BE2C (cell line): ENCODE measurements around the gene SH3RF3.

ENCODE experiments used
- DNase-seq: peaks from one replicate; pipeline ENCODE4 v3.0.0-alpha.2; 2020
- H3K27me3 ChIP-seq: fragments of 250-450 bp; sonication (Bioruptor Pico); 2 replicates; pipeline ENCODE4 v1.5.1; 2020; ENCODE audit warnings: mild to moderate bottlenecking
- H3K36me3 ChIP-seq: fragments of 250-450 bp; sonication (Bioruptor Pico); 2 replicates; pipeline ENCODE4 v1.5.1; 2020; ENCODE audit warnings: mild to moderate bottlenecking
- H3K4me1 ChIP-seq: fragments of 250-450 bp; sonication (Bioruptor Pico); 2 replicates; pipeline ENCODE4 v1.5.1; 2020
- H3K4me3 ChIP-seq: 2 replicates; pipeline ENCODE4 v1.5.1; 2011; ENCODE audit warnings: low read depth, low read length
- H3K9me3 ChIP-seq: fragments of 250-450 bp; sonication (Bioruptor Pico); 2 replicates; pipeline ENCODE4 v1.5.1; 2020
- TF ChIP-seq, protein P1 (sequence below): IDR thresholded peaks from 2 replicates; pipeline ENCODE4 v1.5.1; 2012; ENCODE audit warnings: mild to moderate bottlenecking, low read depth, low read length

Gene SH3RF3

GRCh38 chr2:109372614-109373013 lies 243.6 kb downstream of the SH3RF3 start:
- TF ChIP-seq, protein P1, sequence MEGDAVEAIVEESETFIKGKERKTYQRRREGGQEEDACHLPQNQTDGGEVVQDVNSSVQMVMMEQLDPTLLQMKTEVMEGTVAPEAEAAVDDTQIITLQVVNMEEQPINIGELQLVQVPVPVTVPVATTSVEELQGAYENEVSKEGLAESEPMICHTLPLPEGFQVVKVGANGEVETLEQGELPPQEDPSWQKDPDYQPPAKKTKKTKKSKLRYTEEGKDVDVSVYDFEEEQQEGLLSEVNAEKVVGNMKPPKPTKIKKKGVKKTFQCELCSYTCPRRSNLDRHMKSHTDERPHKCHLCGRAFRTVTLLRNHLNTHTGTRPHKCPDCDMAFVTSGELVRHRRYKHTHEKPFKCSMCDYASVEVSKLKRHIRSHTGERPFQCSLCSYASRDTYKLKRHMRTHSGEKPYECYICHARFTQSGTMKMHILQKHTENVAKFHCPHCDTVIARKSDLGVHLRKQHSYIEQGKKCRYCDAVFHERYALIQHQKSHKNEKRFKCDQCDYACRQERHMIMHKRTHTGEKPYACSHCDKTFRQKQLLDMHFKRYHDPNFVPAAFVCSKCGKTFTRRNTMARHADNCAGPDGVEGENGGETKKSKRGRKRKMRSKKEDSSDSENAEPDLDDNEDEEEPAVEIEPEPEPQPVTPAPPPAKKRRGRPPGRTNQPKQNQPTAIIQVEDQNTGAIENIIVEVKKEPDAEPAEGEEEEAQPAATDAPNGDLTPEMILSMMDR: no peak
- Histone ChIP-seq H3K4me1 (no peaks in the 10 kb centered on the region), H3K4me3 (no peak overlapping the region), H3K9me3 (no peaks in the 10 kb centered on the region), H3K27me3 (no peaks in the 10 kb centered on the region), H3K36me3 (no peaks in the 10 kb centered on the region)
- DNase-seq: no peak

DNA sequence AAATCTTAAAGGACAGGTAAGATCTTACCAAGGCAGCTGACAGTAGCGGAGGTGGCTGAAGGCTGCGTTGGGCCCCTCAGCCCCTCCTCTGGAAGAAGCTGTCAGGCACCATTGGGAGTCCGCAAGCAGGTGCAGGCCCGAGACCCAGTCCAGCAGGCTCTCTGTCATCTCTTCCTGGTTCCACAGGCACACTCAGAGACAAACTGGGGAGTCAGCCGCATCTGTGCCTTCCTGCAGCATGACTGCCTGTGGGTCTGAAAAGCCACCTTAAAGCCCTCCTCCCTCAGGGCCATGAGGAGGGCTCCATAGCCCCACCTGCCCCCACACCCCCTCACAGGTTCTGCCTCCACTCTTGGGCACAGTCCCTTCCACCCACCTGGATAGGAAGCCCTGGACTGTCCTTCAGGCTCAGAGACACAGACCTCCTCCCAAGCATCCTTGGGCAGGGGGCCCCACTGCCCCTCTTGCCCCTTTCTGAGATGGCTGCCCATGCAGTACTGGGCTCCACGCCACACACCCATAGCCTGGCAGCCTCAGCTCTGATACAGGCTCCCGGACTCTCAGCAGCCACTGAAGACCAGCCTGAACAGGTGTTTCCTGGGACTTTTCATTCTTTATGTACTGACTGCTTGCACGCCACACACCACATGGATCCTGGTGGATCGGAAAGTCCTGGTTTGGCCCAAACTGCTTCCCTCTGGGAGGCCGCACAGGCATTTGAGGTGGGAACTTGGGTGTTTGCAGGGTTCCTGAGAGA lies 245.0 kb downstream of the SH3RF3 start:
- no peak overlapping the region for H3K4me3 ChIP-seq
- H3K4me1 ChIP-seq: no peaks in the 10 kb centered on the region
- no peak for DNase-seq
- H3K36me3 ChIP-seq: no peaks in the 10 kb centered on the region
- no peaks in the 10 kb centered on the region for H3K9me3 ChIP-seq
- TF ChIP-seq, protein P1: no peak
- H3K27me3 ChIP-seq: no peaks in the 10 kb centered on the region

DNA sequence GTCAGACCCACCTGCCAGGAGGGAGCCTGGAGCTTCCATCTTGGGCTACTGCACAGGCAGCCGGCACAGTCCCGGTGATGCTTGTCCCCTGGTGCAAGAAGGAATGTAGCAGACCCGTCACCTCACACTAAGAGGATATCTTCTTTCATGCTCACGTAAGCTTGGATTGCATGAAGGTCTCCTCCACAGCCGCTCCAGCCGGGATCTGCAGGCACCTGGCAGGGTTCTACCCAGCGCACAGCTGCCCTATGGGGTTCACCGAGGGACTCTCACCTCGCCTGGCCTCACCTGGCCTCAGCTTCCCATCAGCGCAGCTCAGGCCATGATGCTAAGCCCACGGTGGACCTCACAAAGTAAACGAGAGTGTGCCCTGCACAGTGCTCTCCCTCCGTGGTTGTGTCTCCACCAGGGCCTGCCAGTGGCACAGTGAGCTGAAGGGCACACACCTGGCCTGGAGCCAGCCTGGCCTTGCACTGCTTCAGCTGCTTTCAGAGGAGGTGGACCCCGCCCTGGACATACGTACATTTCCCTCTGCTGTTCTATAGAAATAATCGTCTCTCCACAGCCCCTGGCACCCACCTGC lies 245.6 kb downstream of the SH3RF3 start:
- Histone ChIP-seq H3K27me3 (no peaks in the 10 kb centered on the region), H3K9me3 (no peaks in the 10 kb centered on the region), H3K4me3 (no peak overlapping the region), H3K36me3 (no peaks in the 10 kb centered on the region), H3K4me1 (no peaks in the 10 kb centered on the region)
- no peak for DNase-seq
- TF ChIP-seq, protein P1: no peak

DNA sequence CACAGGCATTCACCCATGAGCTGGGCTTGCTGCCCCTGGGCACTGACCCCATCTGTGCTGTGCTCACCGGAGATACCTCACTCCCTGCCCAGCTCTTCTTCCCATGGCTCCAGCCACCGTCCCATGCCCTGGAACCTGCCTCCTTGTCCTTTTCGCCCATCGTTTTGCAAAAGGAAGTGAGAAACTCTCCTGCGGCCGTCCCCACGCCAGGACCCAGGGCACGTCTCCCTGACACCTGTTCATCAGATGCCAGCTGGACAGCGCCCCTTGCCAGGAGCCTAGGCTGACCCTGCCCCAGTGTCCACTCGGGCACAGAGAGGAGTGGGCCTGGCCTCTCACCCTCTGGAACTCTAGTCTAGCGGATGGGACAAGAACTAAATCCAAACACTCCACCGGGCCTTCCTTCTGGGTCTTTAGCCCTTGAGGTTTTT lies 246.1 kb downstream of the SH3RF3 start:
- no peaks in the 10 kb centered on the region for H3K9me3 ChIP-seq
- no peaks in the 10 kb centered on the region for H3K4me1 ChIP-seq
- TF ChIP-seq, protein P1: no peak
- H3K27me3 ChIP-seq: no peaks in the 10 kb centered on the region
- H3K4me3 ChIP-seq: no peak overlapping the region
- no peaks in the 10 kb centered on the region for H3K36me3 ChIP-seq
- no peak for DNase-seq

GRCh38 chr2:109375656-109376055 lies 246.7 kb downstream of the SH3RF3 start:
- H3K36me3 ChIP-seq: no peaks in the 10 kb centered on the region
- TF ChIP-seq, protein P1: no peak
- no peak overlapping the region for H3K4me3 ChIP-seq
- no peaks in the 10 kb centered on the region for H3K9me3 ChIP-seq
- DNase-seq: no peak
- H3K4me1 ChIP-seq: no peaks in the 10 kb centered on the region
- no peaks in the 10 kb centered on the region for H3K27me3 ChIP-seq

DNA sequence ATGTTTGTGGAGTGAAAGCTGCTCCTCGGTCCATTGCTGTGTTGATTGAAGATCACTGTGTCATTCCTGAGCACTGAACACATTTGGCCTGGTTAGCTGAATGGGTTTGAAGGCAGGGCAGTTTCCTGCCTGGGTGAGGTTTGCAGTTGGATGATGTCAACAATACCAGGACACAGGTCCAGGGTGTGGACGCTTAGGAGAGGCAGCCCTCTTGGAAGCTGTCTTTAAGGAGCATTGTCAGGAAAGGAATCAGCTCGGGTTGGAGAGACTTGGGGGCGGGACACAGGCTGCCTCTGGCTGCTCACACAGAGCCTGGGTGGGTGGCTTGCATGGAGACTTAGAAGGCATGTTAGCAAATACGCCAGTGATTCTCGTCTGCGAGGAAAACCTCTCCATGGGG lies 247.1 kb downstream of the SH3RF3 start:
- no peak overlapping the region for H3K4me3 ChIP-seq
- DNase-seq: no peak
- TF ChIP-seq, protein P1: no peak
- H3K36me3 ChIP-seq: no peaks in the 10 kb centered on the region
- no peaks in the 10 kb centered on the region for H3K4me1 ChIP-seq
- H3K9me3 ChIP-seq: no peaks in the 10 kb centered on the region
- no peaks in the 10 kb centered on the region for H3K27me3 ChIP-seq
